Neural cell (in vitro differentiated cells): ENCODE data around the gene B2M.

Experiments used
- EP300 ChIP-seq: fragments of 450-650 bp; conservative IDR thresholded peaks from 2 replicates; pipeline ENCODE4 v1.6.1; 2014; ENCODE audit warnings: antibody characterized with exemption, mild to moderate bottlenecking, moderate library complexity; ENCODE audit not compliant: poor library complexity, severe bottlenecking
- EZH2 ChIP-seq: fragments of 200-600, 300-800 bp; shearing (Covaris generic), sonication (generic); IDR thresholded peaks from 2 replicates; pipeline ENCODE4 v1.6.1; 2014; ENCODE audit warnings: antibody characterized with exemption, low read length, borderline replicate concordance, mild to moderate bottlenecking; ENCODE audit not compliant: insufficient read depth, poor library complexity, severe bottlenecking
- POLR2AphosphoS5 ChIP-seq: IDR thresholded peaks from 2 replicates; pipeline ENCODE4 v1.6.1; 2012
- SMC3 ChIP-seq: fragments of 450-650 bp; conservative IDR thresholded peaks from 2 replicates; pipeline ENCODE4 v1.6.1; 2014; ENCODE audit warnings: antibody characterized with exemption, mild to moderate bottlenecking, moderate library complexity; ENCODE audit not compliant: poor library complexity
- TAF1 ChIP-seq: IDR thresholded peaks from 2 replicates; pipeline ENCODE4 v1.6.1; 2012; ENCODE audit warnings: low read depth
- TF ChIP-seq, protein P1 (sequence below): fragments of 450-650 bp; IDR thresholded peaks from 2 replicates; pipeline ENCODE4 v1.5.1; 2014; ENCODE audit warnings: antibody characterized with exemption, mild to moderate bottlenecking, moderate library complexity; ENCODE audit not compliant: poor library complexity, severe bottlenecking
- TF ChIP-seq, protein P2 (sequence below): IDR thresholded peaks from 2 replicates; pipeline ENCODE4 v1.6.1; 2012; ENCODE audit warnings: borderline replicate concordance

DNA sequence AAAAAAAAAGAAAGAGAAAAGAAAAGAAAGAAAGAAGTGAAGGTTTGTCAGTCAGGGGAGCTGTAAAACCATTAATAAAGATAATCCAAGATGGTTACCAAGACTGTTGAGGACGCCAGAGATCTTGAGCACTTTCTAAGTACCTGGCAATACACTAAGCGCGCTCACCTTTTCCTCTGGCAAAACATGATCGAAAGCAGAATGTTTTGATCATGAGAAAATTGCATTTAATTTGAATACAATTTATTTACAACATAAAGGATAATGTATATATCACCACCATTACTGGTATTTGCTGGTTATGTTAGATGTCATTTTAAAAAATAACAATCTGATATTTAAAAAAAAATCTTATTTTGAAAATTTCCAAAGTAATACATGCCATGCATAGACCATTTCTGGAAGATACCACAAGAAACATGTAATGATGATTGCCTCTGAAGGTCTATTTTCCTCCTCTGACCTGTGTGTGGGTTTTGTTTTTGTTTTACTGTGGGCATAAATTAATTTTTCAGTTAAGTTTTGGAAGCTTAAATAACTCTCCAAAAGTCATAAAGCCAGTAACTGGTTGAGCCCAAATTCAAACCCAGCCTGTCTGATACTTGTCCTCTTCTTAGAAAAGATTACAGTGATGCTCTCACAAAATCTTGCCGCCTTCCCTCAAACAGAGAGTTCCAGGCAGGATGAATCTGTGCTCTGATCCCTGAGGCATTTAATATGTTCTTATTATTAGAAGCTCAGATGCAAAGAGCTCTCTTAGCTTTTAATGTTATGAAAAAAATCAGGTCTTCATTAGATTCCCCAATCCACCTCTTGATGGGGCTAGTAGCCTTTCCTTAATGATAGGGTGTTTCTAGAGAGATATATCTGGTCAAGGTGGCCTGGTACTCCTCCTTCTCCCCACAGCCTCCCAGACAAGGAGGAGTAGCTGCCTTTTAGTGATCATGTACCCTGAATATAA, 2.0 kb downstream of the B2M start:
- TF ChIP-seq, protein P1, sequence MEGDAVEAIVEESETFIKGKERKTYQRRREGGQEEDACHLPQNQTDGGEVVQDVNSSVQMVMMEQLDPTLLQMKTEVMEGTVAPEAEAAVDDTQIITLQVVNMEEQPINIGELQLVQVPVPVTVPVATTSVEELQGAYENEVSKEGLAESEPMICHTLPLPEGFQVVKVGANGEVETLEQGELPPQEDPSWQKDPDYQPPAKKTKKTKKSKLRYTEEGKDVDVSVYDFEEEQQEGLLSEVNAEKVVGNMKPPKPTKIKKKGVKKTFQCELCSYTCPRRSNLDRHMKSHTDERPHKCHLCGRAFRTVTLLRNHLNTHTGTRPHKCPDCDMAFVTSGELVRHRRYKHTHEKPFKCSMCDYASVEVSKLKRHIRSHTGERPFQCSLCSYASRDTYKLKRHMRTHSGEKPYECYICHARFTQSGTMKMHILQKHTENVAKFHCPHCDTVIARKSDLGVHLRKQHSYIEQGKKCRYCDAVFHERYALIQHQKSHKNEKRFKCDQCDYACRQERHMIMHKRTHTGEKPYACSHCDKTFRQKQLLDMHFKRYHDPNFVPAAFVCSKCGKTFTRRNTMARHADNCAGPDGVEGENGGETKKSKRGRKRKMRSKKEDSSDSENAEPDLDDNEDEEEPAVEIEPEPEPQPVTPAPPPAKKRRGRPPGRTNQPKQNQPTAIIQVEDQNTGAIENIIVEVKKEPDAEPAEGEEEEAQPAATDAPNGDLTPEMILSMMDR: no peak
- no peak for TF ChIP-seq TAF1
- TF ChIP-seq POLR2AphosphoS5: no peak
- no peak for TF ChIP-seq EZH2
- TF ChIP-seq, protein P2, sequence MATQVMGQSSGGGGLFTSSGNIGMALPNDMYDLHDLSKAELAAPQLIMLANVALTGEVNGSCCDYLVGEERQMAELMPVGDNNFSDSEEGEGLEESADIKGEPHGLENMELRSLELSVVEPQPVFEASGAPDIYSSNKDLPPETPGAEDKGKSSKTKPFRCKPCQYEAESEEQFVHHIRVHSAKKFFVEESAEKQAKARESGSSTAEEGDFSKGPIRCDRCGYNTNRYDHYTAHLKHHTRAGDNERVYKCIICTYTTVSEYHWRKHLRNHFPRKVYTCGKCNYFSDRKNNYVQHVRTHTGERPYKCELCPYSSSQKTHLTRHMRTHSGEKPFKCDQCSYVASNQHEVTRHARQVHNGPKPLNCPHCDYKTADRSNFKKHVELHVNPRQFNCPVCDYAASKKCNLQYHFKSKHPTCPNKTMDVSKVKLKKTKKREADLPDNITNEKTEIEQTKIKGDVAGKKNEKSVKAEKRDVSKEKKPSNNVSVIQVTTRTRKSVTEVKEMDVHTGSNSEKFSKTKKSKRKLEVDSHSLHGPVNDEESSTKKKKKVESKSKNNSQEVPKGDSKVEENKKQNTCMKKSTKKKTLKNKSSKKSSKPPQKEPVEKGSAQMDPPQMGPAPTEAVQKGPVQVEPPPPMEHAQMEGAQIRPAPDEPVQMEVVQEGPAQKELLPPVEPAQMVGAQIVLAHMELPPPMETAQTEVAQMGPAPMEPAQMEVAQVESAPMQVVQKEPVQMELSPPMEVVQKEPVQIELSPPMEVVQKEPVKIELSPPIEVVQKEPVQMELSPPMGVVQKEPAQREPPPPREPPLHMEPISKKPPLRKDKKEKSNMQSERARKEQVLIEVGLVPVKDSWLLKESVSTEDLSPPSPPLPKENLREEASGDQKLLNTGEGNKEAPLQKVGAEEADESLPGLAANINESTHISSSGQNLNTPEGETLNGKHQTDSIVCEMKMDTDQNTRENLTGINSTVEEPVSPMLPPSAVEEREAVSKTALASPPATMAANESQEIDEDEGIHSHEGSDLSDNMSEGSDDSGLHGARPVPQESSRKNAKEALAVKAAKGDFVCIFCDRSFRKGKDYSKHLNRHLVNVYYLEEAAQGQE: no peak
- TF ChIP-seq SMC3: no peak
- no peak for TF ChIP-seq EP300
